Measurements from ENCODE around the gene KRT7. TPM values are rescaled to one million over a fixed set of nuclear protein-coding genes. Genes with fewer than 3 reads are reported as not detected.
A peak's percentile ranks its signal among the peaks of the same experiment; 100 is the strongest.

The KRT7 gene
- total RNA-seq, 1 experiment from 2014 or later, result 3,783 TPM

GRCh38 chr12:52200781-52201450 lies 32.1 kb upstream of the KRT7 start:
- TF ChIP-seq EZH2 (IDR thresholded peaks at IDR 0.05; ENCODE audit: low read depth) (no peak), CTCF (conservative IDR thresholded peaks at IDR 0.05) (no peak)
- no peak overlapping the region for H2AFZ ChIP-seq
- no peaks in the 10 kb centered on the region for H3K27me3 ChIP-seq (ENCODE audit: insufficient read depth, low read depth)
- intact Hi-C loops (cut with micrococcal nuclease; ENCODE audit: unreplicated experiment), result no loop called here
- CTCF ChIA-PET, result no interaction called here
- no peaks in the 10 kb centered on the region for H3K79me2 ChIP-seq (ENCODE audit: low read depth)
- no peaks in the 10 kb centered on the region for H4K20me1 ChIP-seq (ENCODE audit: insufficient read depth)
- peaks cover 42% of the 10 kb centered on the region; the same call in 1 of the 2 replicates for H3F3A ChIP-seq (ENCODE audit: insufficient read depth, low read depth)
- DNase-seq, result peak in 1 of 2 experiments; percentile 12
- H3K9me2 ChIP-seq (ENCODE audit: insufficient read depth), result no peaks in the 10 kb centered on the region
- H3K36me3 ChIP-seq (ENCODE audit: low read depth), result no peaks in the 10 kb centered on the region
- no peaks in the 10 kb centered on the region for H3K9me3 ChIP-seq (ENCODE audit: insufficient read depth, low read depth)
- POLR2A ChIA-PET (ENCODE audit: unreplicated experiment), result interaction anchor here (0.5 to 0.6 kb wide), 2 partner anchors 52 to 150 kb away, joined by 4 read pairs; no protein-coding TSS in a partner anchor
- no peak overlapping the region for H3K4me3 ChIP-seq
- no peak overlapping the region for H3K27ac ChIP-seq
- no TSS peak for BruUV-seq (replicated peaks)
- no peak overlapping the region for H3K4me2 ChIP-seq
- peaks cover 61% of the 10 kb centered on the region for H3K4me1 ChIP-seq (replicated peaks; ENCODE audit: insufficient read depth)

- no peaks in the 10 kb centered on the region for H3K27me3 ChIP-seq (ENCODE audit: insufficient read depth, low read depth)
- CTCF ChIA-PET, result no interaction called here
- no peaks in the 10 kb centered on the region for H3K9me2 ChIP-seq (ENCODE audit: insufficient read depth)
- POLR2A ChIA-PET (ENCODE audit: unreplicated experiment), result interaction anchor here (0.5 kb wide), 1 partner anchor 52 kb away, joined by 4 read pairs; no protein-coding TSS in a partner anchor
- H3K4me1 ChIP-seq (replicated peaks; ENCODE audit: insufficient read depth), result peaks cover 66% of the 10 kb centered on the region
- H3K4me3 ChIP-seq, result no peak overlapping the region
- no TSS peak for BruUV-seq (replicated peaks)
- DNase-seq, result peak in 1 of 2 experiments; percentile 12
- intact Hi-C loops (cut with micrococcal nuclease; ENCODE audit: unreplicated experiment), result no loop called here
- H3K36me3 ChIP-seq (ENCODE audit: low read depth), result no peaks in the 10 kb centered on the region
- peaks cover 42% of the 10 kb centered on the region; the same call in 1 of the 2 replicates for H3F3A ChIP-seq (ENCODE audit: insufficient read depth, low read depth)
- H3K27ac ChIP-seq, result no peak overlapping the region
- H3K9me3 ChIP-seq (ENCODE audit: insufficient read depth, low read depth), result no peaks in the 10 kb centered on the region
- no peaks in the 10 kb centered on the region for H4K20me1 ChIP-seq (ENCODE audit: insufficient read depth)
- H3K79me2 ChIP-seq (ENCODE audit: low read depth), result no peaks in the 10 kb centered on the region
- TF ChIP-seq EZH2 (IDR thresholded peaks at IDR 0.05; ENCODE audit: low read depth) (no peak), CTCF (conservative IDR thresholded peaks at IDR 0.05) (no peak)
- no peak overlapping the region for H3K4me2 ChIP-seq
- no peak overlapping the region for H2AFZ ChIP-seq
These were observed 31.6 kb upstream of the KRT7 start for GRCh38 chr12:52201451-52201839.

GRCh38 chr12:52202361-52203078 lies 30.5 kb upstream of the KRT7 start:
- DNase-seq, result no peak
- H3F3A ChIP-seq (ENCODE audit: insufficient read depth, low read depth), result peaks cover 39% of the 10 kb centered on the region; the same call in 1 of the 2 replicates
- POLR2A ChIA-PET (ENCODE audit: unreplicated experiment), result interaction anchor here (0.5 to 0.9 kb wide), 6 partner anchors 9 to 91 kb away, joined by 3 to 34 read pairs (median 6); no protein-coding TSS in a partner anchor
- peak overlapping the region; percentile 58 for H3K4me2 ChIP-seq
- BruUV-seq (replicated peaks), result no TSS peak
- H4K20me1 ChIP-seq (ENCODE audit: insufficient read depth), result no peaks in the 10 kb centered on the region
- H3K27ac ChIP-seq, result 0 out of 2 replicates have a peak overlapping the region, but pooled peaks have one; percentile 47
- H3K27me3 ChIP-seq (ENCODE audit: insufficient read depth, low read depth), result no peaks in the 10 kb centered on the region
- no peaks in the 10 kb centered on the region for H3K9me3 ChIP-seq (ENCODE audit: insufficient read depth, low read depth)
- H3K9me2 ChIP-seq (ENCODE audit: insufficient read depth), result no peaks in the 10 kb centered on the region
- H3K4me1 ChIP-seq (replicated peaks; ENCODE audit: insufficient read depth), result peaks cover 71% of the 10 kb centered on the region
- intact Hi-C loops (cut with micrococcal nuclease; ENCODE audit: unreplicated experiment), result loop anchor here (1.0 kb wide), 1 partner anchor 16 kb away; no protein-coding TSS in a partner anchor
- TF ChIP-seq CTCF (conservative IDR thresholded peaks at IDR 0.05), result no peak
- no peak for TF ChIP-seq EZH2 (IDR thresholded peaks at IDR 0.05; ENCODE audit: low read depth)
- H2AFZ ChIP-seq, result no peak overlapping the region
- no peak overlapping the region for H3K4me3 ChIP-seq
- H3K79me2 ChIP-seq (ENCODE audit: low read depth), result no peaks in the 10 kb centered on the region
- CTCF ChIA-PET, result interaction anchor here (0.5 to 0.6 kb wide), 2 partner anchors 68 to 125 kb away, joined by 5 to 7 read pairs; no protein-coding TSS in a partner anchor
- H3K36me3 ChIP-seq (ENCODE audit: low read depth), result no peaks in the 10 kb centered on the region
